IMR-90 (cell line): ENCODE measurements around the gene AKR7A2.

Experiments used
- MXI1 ChIP-seq: IDR thresholded peaks from 2 replicates; pipeline ENCODE4 v1.6.1; 2012; ENCODE audit warnings: low read depth, mild to moderate bottlenecking, low read length, moderate library complexity, borderline replicate concordance
- POLR2A ChIP-seq: IDR thresholded peaks from 2 replicates; pipeline ENCODE4 v1.6.1; 2012; ENCODE audit warnings: mild to moderate bottlenecking, low read depth, low read length
- TF ChIP-seq, protein P1 (sequence below): conservative IDR thresholded peaks from 2 replicates; pipeline ENCODE4 v1.5.1; 2012; ENCODE audit warnings: mild to moderate bottlenecking, low read depth, low read length, improper control_type of control experiment

DNA sequence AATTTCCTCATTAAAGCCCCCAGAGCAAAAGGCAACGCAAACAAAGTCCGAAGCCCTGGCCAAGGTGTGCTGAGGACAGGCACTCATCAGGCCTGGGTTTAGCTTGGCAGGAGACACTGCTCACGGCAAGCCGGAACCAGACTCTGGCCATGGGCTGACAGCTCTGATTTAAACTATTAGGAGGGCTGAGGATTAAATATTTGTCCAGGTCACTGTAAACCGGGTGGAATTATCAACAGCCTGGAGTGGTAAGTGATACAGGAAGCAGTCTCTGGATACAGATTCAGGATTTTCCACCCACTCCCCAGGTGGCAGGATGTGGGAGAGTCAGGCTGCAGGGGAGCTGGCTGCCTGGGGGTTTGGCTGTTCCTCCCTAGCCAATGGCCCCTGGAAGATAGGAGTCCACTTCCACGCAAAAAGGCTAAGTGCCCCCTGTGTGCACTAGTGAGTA is 42.6 kb upstream of the AKR7A2 start:
- TF ChIP-seq, protein P1, sequence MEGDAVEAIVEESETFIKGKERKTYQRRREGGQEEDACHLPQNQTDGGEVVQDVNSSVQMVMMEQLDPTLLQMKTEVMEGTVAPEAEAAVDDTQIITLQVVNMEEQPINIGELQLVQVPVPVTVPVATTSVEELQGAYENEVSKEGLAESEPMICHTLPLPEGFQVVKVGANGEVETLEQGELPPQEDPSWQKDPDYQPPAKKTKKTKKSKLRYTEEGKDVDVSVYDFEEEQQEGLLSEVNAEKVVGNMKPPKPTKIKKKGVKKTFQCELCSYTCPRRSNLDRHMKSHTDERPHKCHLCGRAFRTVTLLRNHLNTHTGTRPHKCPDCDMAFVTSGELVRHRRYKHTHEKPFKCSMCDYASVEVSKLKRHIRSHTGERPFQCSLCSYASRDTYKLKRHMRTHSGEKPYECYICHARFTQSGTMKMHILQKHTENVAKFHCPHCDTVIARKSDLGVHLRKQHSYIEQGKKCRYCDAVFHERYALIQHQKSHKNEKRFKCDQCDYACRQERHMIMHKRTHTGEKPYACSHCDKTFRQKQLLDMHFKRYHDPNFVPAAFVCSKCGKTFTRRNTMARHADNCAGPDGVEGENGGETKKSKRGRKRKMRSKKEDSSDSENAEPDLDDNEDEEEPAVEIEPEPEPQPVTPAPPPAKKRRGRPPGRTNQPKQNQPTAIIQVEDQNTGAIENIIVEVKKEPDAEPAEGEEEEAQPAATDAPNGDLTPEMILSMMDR, result no peak
- TF ChIP-seq POLR2A, result no peak
- no peak for TF ChIP-seq MXI1
